Activated naive CD4-positive, alpha-beta T cell treated with anti-CD3 and anti-CD28 coated beads, Interleukin-2, amount 50 U/mL, for 16 hours (primary cell): ENCODE measurements around the gene PUSL1.

Experiments used
- DNase-seq: peaks from one replicate; pipeline ENCODE4 v3.0.0-alpha.2; 2020

PUSL1 gene

DNA sequence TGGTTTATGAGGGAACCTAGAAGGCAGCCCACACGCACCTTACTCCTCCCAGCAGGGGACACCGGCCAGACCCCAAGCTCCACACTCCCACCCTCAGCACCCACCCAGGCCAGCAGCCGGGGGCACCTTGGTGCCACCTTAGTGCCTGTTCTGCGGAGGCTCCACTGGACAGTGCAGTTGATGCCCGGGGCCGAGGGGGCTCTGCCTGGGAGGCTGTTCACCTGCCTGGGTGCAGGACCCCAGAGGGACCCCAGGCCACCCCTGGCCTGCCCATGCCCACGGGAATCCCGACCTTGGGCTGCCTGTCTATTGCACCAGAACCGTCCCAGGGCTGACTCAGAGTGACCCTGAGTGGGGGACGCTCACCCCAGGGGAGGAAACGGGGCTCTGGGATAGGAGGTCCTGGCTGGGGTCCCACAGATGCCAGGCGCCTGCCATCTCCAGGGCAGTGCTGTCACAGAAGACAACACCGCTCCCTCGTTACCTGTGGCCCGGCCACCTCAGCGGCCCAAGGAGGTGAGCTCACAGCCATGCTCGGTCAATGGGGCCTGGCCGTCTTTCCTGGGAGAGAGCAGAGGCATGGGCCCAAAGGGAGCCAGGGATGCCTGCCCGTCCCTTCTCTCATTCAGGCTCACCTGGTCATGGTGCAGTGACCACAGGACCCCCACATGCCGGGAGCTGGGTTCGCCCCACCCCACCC lies 27.5 kb upstream of the PUSL1 start:
- no peak for DNase-seq

DNA sequence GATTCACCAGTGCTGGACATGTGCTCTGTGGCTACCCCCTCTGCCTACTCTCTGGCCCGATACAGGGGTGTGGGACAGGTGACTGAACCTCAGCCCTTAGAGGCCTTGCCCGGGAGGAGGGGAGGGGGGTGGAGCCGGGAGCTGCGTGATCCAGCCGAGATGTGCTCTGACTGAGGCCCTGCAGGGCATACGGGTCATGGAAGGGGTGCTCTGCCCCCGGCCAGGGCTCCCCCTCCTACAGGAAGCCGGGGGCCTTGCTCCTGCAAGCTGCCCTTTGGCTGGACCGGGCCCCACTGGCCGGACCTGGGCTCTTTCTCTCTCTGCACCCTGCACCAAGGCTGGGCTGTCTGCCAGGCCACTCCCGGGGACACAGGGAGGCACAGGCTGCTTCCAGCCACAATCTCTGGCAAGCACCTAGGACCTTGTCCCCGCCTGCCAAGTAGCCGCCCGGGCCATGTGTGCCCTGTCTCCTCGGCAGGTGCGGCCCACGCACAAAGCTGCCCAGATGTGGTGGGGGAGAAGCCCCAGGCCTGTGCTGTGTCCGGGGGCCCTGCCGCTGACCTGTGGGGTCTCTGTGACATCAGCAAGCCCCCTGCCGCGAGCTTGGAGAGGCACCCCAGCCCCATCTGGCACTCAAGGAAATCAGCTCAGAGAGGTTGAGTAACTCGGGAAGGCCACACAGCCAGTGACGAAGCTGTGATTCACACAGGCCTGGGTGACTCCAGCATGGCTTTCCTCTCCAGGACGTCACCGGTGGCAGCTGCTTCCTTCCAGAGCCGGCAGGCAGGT lies 26.7 kb upstream of the PUSL1 start:
- no peak for DNase-seq

DNA sequence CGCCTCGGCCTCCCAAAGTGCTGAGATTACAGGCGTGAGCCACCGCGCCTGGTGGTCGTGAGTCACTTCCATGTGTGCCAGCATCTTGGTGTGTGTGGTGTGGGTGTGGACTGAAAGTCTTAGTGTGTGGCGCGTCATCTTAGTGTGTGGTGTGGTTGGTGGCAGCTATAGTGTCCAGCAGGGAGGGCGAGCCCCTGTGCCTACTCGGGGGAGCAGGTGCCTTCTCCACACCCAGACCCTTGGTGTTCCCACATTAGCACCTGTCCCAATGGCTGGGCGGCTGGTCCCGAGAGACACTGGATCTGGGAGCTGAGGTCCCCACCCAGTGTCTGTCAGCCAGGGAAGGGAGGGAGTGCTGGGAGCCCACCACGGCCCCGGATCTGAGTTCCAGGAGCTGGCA lies 25.4 kb upstream of the PUSL1 start:
- DNase-seq, result no peak

DNA sequence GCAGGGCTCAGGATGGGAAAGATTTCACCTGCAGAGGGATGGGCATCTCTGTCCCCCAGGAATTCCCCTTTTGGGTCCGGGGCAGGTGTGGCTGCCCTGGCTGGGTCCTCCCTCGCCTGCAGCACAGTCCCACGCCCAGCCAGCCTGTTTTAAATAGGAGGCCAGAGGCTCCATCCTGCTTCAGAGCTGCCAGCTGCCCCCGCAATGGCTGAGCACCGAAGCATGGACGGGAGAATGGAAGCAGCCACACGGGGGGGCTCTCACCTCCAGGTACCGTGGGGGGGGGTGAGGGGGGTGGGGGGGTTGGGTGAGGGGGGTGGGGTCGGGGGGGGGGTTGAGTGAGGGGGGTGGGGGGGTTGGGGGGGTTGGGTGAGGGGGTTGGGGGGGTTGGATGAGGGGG lies 24.6 kb upstream of the PUSL1 start:
- DNase-seq, result no peak

DNA sequence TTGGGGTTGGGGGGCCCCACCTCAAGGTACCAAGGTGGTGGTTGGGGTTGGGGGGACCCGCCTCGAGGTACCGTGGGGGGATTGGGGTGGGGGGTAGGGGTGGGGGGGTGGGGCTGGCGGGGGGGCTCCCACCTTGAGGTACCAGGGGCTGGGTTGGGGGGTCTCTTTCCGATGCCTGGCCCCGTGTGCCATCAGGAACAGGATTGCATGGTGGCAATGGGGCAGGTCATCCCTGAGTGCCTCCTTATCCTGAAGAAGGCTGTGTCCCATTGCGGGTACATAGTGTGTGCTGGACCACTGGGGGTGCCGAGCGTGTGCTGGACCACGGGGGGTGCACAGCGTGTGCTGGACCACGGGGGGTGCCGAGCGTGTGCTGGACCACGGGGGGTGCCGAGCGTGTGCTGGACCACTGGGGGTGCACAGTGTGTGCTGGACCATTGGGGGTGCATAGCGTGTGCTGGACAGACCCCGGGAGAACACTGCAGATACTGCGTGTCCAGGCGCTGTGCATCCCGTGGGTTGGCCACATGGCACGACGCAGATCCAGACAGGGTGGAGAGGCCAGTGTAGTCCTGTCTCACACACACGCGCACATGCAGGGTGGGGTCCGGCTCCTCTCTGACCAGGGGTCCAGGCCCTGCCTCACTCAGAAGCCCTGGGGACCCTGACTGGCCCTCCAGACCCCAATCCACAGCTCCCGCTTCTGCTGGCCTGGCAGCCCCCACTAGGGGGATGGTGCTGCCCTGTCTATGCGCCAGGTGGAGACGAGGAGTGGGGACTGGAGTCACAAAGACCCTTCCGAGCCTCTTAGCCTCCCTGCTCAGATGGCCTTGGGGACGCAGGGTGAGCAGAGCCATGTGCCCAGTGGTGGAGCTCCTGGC lies 23.9 kb upstream of the PUSL1 start:
- no peak for DNase-seq

DNA sequence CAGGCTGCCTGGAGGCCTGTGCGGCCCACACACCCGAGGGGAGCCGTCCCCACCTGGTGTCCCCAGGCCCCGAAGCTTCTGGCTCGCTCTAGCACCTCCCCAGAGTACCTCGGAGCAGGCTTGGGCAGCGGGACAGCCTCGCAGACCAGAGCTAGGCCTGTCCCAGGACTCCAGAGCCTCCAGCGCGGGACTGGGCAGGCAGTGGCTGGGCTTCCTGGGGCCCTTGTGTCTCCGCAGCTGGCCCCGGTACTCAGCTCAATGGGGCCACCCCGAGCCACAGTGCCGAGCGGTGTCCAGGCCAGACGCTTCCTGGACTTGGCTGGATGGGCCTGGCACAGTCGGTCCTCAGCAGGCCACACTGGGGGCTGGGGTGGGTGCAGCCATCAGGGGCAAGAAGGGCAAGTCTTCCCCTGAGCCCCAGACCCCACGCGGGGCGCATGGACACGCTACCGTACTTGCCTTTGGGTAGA lies 23.3 kb upstream of the PUSL1 start:
- DNase-seq, result no peak

DNA sequence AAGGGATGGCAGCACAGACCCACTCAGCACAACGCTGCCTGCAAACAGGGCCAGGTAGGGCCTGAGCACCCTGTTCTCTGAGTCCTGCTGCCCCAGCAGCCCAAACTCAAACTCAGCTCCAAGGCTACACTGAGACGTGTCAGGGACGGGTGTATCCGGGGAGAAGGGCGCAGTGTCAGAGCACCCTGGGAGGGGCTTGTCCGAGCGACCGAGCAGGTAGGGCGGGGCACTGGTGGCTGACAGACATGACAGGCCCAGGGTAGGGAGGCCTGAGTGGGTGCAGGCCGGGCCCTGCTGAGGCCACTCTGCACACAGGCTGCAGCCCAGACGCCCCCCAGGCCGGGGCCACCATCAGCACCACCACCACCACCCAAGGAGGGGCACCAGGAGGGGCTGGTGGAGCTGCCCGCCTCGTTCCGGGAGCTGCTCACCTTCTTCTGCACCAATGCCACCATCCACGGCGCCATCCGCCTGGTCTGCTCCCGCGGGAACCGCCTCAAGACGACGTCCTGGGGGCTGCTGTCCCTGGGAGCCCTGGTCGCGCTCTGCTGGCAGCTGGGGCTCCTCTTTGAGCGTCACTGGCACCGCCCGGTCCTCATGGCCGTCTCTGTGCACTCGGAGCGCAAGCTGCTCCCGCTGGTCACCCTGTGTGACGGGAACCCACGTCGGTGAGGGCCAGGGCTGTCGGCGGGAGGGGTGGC lies 22.6 kb upstream of the PUSL1 start:
- DNase-seq, result no peak

DNA sequence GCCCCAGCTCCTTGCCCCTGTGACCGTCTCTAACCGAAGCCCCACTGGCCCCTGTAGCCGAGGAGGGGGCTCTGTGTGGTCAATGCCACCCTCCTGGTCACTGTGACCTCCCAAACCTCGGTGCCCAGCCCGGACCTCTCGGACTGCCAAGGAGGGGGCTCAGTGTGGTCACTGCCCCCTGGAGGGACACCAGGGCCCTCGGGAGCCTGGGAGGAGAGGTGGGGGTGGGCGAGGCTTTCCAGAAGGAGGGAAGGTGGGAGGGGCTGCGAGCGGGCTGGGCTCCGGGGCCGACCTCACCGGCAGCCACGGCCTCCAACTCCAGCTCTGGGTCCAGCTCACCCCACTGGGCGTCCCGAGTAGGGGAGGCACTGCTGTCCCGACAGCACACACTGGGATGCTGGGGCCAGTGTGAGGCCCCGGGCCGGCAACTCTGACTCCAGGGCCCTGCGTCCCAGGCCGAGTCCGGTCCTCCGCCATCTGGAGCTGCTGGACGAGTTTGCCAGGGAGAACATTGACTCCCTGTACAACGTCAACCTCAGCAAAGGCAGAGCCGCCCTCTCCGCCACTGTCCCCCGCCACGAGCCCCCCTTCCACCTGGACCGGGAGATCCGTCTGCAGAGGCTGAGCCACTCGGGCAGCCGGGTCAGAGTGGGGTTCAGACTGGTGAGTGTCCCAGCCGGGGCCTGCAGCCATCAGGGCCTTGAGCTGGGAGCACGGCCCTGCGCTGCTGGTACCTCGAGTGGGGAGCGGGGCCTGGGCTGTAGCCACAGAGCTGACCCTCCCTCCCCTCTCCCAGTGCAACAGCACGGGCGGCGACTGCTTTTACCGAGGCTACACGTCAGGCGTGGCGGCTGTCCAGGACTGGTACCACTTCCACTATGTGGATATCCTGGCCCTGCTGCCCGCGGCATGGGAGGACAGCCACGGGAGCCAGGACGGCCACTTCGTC lies 21.8 kb upstream of the PUSL1 start:
- DNase-seq, result no peak

DNA sequence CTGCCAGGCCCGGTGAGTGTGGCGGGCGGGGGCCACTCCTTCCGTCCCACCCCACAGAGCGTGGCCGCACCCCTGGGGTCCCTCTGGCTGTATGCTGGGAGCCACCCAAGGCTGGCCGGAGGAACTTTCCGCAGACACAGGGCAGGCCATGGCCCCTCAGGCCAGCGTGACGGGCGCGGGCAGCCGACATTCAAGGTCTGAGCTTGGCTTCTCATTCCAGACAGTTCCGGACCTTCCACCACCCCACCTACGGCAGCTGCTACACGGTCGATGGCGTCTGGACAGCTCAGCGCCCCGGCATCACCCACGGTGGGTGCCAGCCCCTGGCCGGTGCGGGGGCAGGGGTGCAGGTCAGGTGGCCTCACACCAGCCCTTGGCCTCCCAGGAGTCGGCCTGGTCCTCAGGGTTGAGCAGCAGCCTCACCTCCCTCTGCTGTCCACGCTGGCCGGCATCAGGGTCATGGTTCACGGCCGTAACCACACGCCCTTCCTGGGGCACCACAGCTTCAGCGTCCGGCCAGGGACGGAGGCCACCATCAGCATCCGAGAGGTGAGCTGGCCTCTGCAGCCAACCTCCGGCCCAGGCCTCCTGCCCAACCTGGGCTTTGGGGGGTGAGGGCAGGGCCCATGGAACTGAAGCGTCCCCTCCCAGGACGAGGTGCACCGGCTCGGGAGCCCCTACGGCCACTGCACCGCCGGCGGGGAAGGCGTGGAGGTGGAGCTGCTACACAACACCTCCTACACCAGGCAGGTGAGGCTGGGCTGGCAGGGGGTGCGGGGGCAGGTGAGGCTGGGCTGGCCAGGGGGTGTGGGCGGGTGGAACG lies 20.9 kb upstream of the PUSL1 start:
- no peak for DNase-seq

DNA sequence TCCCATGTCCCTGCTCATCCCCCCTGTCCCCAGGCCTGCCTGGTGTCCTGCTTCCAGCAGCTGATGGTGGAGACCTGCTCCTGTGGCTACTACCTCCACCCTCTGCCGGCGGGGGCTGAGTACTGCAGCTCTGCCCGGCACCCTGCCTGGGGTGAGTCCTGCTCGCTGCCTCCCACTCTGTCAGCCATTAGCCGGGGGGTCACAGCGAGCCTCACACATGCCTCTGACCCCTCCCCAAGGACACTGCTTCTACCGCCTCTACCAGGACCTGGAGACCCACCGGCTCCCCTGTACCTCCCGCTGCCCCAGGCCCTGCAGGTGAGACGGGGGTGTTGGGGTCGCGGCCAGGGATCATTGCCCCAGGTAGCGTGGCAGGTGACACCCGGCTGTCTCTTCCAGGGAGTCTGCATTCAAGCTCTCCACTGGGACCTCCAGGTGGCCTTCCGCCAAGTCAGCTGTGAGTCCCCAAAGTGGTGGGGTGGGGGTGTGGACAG lies 18.1 kb upstream of the PUSL1 start:
- DNase-seq, result peak; percentile 75

DNA sequence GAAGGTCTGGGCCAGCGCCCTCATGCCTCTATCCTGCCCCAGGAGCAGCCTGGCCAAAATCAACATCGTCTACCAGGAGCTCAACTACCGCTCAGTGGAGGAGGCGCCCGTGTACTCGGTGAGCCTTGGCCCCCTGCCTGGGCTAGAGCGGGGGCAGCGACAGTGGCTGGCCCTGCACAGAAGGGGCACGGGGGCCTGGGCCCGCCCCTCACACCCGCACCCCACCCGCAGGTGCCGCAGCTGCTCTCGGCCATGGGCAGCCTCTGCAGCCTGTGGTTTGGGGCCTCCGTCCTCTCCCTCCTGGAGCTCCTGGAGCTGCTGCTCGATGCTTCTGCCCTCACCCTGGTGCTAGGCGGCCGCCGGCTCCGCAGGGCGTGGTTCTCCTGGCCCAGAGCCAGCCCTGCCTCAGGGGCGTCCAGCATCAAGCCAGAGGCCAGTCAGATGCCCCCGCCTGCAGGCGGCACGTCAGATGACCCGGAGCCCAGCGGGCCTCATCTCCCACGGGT lies 17.3 kb upstream of the PUSL1 start:
- DNase-seq, result no peak

DNA sequence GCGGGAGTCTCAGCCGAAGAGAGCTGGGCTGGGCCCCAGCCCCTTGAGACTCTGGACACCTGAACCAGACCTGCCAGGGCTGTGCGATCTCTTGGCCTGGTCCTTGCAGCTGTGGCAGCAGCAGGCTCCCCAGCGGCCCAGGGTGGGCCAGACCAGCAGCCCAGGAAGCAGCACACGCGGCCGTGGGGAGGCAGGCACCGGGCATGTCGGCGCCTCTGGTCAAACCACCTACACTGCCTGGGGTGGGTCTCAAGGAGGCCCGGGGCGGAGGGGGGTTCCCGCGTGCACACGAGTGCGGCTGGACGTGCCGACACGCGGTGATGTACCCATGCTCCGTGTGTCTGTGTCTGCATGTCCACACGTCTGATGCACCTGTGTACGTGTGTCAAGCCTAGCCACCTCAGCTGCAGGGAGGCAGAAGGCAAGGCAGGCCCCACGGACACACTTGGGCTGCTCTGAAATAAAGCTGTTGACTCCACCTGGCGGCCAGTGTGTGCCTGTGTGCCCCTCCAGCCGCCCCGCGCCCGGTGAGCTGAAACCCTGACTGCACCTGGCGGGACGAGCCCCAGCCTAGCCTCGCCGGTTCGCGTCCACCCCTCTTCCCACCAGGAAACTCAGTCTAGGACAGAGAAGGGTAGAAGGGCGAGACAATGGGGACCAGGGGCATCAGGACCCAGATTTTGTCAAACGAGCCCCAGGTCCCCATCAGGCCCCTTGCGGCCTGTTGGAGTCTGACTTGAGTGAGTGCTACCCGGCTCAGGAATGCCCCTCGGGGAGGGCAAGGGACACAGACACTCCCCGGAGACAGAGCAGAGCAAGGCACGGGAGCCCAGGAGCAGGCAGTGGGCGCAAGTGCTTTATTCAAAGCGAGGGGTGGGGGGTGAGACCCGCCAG lies 16.6 kb upstream of the PUSL1 start:
- peak; percentile 74 for DNase-seq

DNA sequence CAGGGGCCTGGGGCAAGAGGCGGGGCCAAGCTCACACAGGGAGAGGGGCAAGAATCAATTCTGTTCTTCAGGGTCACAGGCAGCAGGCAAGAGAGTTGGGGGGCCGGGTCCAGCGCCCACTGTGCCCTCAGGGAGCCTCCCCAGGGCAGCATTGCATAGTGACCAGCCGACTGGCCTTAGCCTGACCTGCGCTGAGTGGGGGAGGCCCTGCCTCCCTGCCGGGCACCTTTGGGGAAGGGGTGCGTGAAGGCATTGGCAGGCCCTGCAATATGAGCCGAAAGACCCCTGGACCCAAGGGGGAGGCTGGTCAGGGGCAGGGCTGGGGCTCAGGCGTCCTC lies 16.0 kb upstream of the PUSL1 start:
- DNase-seq, result no peak

DNA sequence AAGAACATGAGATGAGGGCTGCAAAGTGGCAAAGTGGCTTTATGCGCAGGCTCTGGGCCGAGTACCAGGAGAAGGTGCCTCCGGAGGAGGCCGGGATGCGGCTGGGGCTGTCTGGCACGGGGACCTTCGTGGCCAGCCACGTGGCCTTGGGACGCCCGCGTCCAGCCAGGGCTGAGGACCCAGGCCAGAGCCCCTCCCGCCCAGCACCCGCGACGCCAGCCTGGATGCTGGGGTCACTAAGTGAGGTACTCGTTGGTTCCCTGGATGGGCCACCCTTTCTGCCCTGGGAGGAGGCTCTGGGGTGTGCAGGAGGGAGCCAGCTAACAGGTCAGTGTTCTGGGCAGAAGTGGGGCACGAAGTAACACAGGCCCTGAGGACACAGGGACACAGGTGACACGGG lies 15.5 kb upstream of the PUSL1 start:
- no peak for DNase-seq

DNA sequence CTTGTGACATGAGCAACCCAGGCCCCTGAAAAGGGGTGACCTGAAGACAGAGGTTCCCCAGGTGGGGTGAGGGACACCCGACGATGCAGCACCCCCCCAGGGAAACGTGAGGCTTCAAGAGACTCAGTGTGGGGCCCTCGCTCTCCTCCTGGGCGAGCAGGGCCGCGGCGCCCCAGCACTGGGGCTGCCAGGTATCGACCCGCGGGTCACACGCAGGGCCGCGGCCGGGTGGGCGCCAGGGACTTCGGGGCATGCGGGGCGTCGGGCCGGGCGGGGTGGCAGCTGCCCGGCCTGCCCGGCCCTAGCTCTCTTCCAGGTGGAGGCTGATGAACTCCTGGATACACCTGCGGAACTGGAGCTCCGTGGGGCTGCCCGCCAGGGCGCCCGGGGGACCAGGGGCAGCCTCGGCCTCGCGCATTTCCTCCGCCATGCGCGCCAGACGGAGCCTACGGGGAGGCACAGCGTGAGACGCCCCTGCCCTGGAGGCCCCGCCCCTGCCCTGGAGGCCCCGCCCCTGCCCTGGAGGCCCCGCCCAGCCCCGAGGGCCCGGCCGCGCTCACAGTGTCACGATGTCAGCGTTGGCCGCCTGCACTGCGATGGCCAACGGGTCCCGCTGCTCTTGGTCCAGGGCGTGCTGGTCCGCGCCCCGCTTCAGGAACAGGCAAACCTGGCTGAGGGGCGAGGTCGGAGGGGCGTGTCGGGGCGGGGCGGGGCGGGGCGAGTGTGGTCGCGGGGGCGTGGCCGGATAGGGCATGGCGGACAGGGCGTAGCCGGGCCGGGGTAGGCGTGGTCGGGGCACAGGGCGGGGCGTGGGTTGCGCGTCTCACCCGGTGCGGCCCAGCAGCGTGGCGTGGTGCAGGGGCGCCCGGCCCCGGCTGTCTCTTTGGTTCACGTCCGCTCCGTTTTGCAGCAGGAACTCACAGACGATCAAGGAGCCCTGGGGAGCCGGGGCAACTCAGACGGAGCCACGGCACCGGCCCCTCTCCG lies 14.8 kb upstream of the PUSL1 start:
- no peak for DNase-seq

DNA sequence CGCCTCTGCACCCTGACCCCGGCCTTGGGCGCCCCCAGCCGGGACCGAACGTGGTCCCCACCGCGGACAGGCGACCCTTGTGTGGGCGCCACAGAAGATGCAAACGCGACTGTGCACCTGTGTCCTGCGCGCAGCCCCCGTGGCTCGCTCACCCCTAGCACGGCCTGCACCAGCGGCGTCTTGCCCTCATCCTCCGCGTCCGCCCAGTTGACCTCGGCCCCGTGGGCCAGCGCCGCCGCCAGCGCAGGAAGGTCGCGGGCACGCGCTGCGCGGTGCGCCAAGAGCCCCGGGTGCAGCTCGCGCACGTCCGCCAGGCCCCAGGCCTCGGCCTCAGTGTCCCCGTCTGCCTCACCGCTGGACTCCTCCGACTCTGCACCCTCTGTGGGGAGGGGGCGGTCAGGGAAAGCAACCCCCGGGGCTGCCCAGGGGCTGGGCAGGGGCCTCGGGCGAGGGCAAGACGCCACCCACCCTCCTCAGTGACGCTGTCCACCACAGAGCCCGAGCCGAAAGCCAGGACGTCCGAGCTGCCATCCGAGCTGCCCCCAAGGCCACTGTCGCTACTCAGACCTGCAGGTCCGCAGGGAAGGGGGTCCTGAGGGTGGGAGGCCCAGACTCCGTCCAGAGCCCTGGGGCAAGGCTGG lies 14.0 kb upstream of the PUSL1 start:
- no peak for DNase-seq

DNA sequence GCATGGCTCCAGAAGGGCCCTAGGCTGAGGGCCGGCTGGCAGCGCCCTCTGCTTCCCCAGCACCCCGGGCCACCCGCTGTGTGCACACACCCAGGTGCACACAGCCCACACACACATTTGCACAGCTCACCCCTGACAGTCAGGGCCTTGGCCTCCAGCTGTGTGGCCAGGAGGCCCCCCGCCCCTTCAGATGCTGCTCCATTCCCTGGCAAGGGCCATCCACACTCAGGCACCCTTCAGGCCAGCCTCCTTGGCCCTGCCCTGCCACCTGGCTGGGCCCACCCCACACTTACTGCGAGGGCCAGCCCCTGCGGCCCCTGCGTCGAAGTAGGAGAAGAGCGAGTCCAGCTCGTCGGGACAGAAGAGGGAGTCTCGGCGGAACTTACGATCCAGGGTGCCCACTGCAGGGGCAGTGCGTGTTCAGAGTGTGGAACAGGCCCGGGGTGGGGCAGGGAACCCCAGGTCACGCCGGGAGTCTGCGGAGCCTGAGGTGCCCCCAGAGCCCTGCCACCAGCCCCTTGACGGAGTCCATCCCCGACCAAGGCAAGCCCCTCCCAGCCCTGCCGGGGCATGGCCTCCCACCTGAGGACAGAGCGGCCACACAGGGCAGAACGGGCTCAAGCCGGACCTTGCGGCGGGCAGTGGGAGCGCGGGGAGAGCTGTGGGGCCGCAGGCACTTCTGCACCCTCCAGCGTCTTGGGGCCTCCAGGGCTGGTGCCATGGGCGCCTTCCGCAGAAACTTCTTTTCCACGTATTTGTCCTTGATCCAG lies 13.1 kb upstream of the PUSL1 start:
- DNase-seq, result no peak
